Lung (tissue), 12 donors: Measurements from ENCODE around the gene MYOG. TPM values are rescaled to one million over a fixed set of nuclear protein-coding genes. Genes with fewer than 3 reads are reported as not detected.

Source experiments
- ATAC-seq: fragments of 200-7000 bp; cut with Tn5 transposase; one replicate; pipeline ENCODE4 v1.9.1; 2020; ENCODE audit warnings: moderate number of reproducible peaks; ENCODE audit not compliant: insufficient read depth, low FRiP score
- DNase-seq, 3 donors: peaks; one replicate each; pipeline ENCODE4 v3.0.0-alpha.2; 2013 to 2017
- H3K27ac ChIP-seq, 2 donors: one replicate each; pipeline ENCODE4 v1.5.1; 2013; ENCODE audit warnings: mild to moderate bottlenecking in 2 of 2, moderate library complexity in 2 of 2, control low read depth in 1 of 2, inconsistent platforms in 1 of 2, low read depth in 1 of 2, low read length in 1 of 2
- H3K27me3 ChIP-seq, 3 donors: one replicate each; pipeline ENCODE4 v1.5.1; 2013; ENCODE audit warnings: low read length in 2 of 3; ENCODE audit not compliant: control insufficient read depth in 3 of 3, insufficient read depth in 3 of 3
- H3K36me3 ChIP-seq, 4 donors: one replicate each; pipeline ENCODE4 v1.5.1; 2013; ENCODE audit warnings: low read length in 4 of 4, mild to moderate bottlenecking in 1 of 4, moderate library complexity in 1 of 4; ENCODE audit not compliant: control insufficient read depth in 4 of 4, insufficient read depth in 4 of 4
- H3K4me1 ChIP-seq, 5 donors: one replicate each; pipeline ENCODE4 v1.5.1; 2013; ENCODE audit warnings: low read length in 5 of 5, mild to moderate bottlenecking in 2 of 5, moderate library complexity in 1 of 5; ENCODE audit not compliant: control insufficient read depth in 5 of 5, insufficient read depth in 5 of 5
- H3K4me3 ChIP-seq: one replicate; pipeline ENCODE4 v1.5.1; 2013; ENCODE audit warnings: mild to moderate bottlenecking, control low read depth, moderate library complexity
- H3K9ac ChIP-seq, 2 donors: one replicate each; pipeline ENCODE4 v1.5.1; 2013; ENCODE audit warnings: low read length in 2 of 2, control low read depth in 1 of 2; ENCODE audit not compliant: insufficient read depth in 1 of 2
- H3K9me3 ChIP-seq, 4 donors: one replicate each; pipeline ENCODE4 v1.5.1; 2013; ENCODE audit warnings: low read length in 3 of 4, mild to moderate bottlenecking in 1 of 4, moderate library complexity in 1 of 4; ENCODE audit not compliant: control insufficient read depth in 4 of 4, insufficient read depth in 3 of 4
- WGBS, 2 donors: extraction: QIAGEN DNeasy Blood & Tissue Kit; methylation state at CpG; one replicate each; pipeline ENCODE4 v1.1.7; 2013; 5-methylcytosine and 5-hydroxymethylcytosine counted together
- polyA plus RNA-seq, 2 donors: library from polyadenylated mRNA; stranded (reverse); fragments of 200-250 nt; gene quantifications; one replicate each; pipeline ENCODE4 v1.2.1, GENCODE V29; 2013
- total RNA-seq, 2 donors: library from RNA; depleted of rRNA in 1 of 2; stranded (reverse); fragments of >200 nt in 1 of 2; gene quantifications; one replicate each; pipeline ENCODE4 v1.2.1, GENCODE V29; 2014 to 2021
- TF ChIP-seq, protein P1 (sequence below): IDR thresholded peaks from 2 replicates; pipeline ENCODE4 v1.5.1; 2012; ENCODE audit warnings: mild to moderate bottlenecking; ENCODE audit errors: control extremely low read depth, extremely low read depth
- donor health status: control.
- donor health status: control.
- donor health status: Bipolar disorder and iron deficiency.
- donor health status: healthy.
- donor health status: DM: yes; HTN: yes; CAD: no.

MYOG gene
- total and polyA plus RNA-seq, 4 donors: not detected

DNA sequence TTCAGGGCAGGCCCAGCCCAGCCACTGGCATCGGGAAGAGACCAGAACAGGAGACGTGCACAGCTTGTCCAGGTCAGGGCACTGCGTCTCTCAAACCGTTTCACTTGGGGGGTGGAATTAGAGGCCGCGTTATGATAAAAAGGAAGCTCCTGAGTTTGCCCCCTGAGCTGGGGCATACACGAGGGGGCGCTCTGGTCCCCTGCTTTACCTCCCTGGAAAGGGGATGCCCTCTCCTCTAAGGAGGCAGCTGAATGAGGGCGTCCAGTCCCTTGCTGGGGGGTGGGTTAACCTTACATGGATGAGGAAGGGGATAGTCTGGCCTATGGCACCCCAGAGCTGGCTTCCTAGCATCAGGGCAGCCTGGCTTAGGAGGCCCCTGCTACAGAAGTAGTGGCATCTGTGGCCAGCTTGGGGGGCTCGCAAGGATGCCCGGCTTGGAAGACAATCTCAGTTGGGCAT is 2.3 kb downstream of the MYOG start:
- TF ChIP-seq, protein P1, sequence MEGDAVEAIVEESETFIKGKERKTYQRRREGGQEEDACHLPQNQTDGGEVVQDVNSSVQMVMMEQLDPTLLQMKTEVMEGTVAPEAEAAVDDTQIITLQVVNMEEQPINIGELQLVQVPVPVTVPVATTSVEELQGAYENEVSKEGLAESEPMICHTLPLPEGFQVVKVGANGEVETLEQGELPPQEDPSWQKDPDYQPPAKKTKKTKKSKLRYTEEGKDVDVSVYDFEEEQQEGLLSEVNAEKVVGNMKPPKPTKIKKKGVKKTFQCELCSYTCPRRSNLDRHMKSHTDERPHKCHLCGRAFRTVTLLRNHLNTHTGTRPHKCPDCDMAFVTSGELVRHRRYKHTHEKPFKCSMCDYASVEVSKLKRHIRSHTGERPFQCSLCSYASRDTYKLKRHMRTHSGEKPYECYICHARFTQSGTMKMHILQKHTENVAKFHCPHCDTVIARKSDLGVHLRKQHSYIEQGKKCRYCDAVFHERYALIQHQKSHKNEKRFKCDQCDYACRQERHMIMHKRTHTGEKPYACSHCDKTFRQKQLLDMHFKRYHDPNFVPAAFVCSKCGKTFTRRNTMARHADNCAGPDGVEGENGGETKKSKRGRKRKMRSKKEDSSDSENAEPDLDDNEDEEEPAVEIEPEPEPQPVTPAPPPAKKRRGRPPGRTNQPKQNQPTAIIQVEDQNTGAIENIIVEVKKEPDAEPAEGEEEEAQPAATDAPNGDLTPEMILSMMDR: no peak
- Histone ChIP-seq H3K9ac (no peak overlapping the region), H3K9me3 (no peaks in the 10 kb centered on the region), H3K27ac (no peak overlapping the region), H3K27me3 (peaks cover 0 to 7% (median 0%) of the 10 kb centered on the region in 3 donors), H3K4me3 (no peak overlapping the region), H3K4me1 (no peaks in the 10 kb centered on the region), H3K36me3 (no peaks in the 10 kb centered on the region)
- WGBS, 2 donors: 90 to 91% methylated on average over 11 of the region's 11 CpGs
- DNase-seq (no peak), ATAC-seq (no peak)

DNA sequence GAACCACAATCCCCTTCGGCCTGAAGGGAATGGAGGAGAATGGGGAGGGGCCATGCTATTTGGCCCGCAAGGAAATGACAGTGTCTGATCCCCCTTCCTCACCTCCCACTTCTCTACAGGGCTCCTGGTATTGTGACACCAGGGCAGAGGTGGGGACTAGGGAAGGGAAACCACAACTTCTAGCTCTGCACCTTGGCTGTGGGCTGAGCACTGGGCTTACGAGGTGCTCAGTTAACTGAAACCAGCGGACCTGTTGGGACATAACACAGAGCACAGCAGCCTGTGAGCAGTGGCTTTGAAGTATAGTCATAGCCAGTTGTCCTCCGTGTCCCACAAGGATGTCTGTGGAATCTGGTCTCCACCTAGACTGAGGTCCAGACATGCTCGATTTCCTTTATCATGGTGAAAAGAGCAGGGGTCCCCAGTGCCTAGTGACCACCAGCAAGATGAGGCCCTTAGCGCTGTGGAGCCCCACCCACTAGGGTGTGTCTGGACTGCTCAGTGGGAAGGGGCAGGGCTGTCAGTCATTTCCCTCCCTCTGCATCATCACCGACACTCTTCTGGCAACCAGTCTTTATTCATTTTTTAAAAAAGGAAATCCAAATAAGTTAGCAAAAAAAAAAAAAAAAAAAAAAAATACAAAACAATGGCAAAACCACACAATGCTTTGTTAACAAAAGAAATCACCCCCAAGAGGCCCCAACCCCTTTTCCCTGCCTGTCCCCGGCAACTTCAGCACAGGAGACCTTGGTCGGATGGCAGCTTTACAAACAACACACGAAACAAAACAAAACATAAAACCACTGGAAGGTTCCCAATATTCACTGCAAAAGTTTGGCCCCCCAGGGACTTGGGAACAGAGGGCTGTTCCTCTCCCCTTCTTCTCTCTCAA is 3.0 kb downstream of the MYOG start:
- H3K9ac ChIP-seq: no peak overlapping the region
- no peak overlapping the region for H3K27ac ChIP-seq
- ATAC-seq: no peak
- H3K27me3 ChIP-seq: peaks cover 0 to 11% (median 0%) of the 10 kb centered on the region in 3 donors
- 66 to 67% methylated on average over 11 of the region's 11 CpGs for WGBS, 2 donors
- H3K4me1 ChIP-seq: no peaks in the 10 kb centered on the region
- TF ChIP-seq, protein P1: no peak
- DNase-seq: no peak
- H3K36me3 ChIP-seq: no peaks in the 10 kb centered on the region
- H3K4me3 ChIP-seq: no peak overlapping the region
- H3K9me3 ChIP-seq: no peaks in the 10 kb centered on the region

DNA sequence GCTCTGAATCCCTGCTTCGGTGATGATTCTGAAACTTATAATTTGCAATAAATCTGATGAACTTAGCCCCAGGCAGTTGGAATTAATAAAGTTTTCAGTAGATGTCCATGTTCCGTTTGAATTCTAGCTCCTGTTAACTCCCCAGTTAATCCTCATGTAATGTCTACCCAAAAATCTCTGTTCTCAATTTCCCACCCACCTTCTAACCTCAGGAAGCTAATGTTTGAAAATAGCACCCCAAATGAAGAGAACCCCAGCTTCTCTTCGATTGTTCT is 3.6 kb downstream of the MYOG start:
- H3K4me3 ChIP-seq: no peak overlapping the region
- H3K36me3 ChIP-seq: no peaks in the 10 kb centered on the region
- TF ChIP-seq, protein P1: no peak
- H3K27me3 ChIP-seq: peaks cover 0 to 15% (median 0%) of the 10 kb centered on the region in 3 donors
- no peaks in the 10 kb centered on the region for H3K4me1 ChIP-seq
- DNase-seq (no peak), ATAC-seq (no peak)
- no peaks in the 10 kb centered on the region for H3K9me3 ChIP-seq
- no peak overlapping the region for H3K27ac ChIP-seq
- H3K9ac ChIP-seq: no peak overlapping the region
- WGBS, 2 donors: 78 to 91% methylated on average over 3 of the region's 3 CpGs
